ENCODE data around the gene ZBED3.

ZBED3 gene

DNA sequence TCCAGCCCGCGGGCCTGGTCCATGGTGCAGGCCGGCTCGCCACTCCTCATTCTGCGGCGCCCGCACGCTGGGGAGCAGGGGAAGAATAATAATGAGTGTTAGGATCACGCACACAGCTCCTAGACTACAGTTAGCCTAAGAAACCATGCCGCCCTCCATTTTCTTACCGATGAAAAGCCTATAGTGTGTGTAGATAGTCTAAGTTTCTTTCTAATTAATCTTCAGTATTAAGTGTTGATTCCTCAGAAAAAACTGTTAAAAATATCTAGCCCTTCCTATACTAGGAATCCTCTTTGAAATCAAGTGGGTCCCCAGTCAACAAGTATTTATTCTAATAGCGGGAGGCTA is 9.3 kb downstream of the ZBED3 start:
- DNase-seq (ENCODE audit: low read depth in 2 of 2) = no peak

DNA sequence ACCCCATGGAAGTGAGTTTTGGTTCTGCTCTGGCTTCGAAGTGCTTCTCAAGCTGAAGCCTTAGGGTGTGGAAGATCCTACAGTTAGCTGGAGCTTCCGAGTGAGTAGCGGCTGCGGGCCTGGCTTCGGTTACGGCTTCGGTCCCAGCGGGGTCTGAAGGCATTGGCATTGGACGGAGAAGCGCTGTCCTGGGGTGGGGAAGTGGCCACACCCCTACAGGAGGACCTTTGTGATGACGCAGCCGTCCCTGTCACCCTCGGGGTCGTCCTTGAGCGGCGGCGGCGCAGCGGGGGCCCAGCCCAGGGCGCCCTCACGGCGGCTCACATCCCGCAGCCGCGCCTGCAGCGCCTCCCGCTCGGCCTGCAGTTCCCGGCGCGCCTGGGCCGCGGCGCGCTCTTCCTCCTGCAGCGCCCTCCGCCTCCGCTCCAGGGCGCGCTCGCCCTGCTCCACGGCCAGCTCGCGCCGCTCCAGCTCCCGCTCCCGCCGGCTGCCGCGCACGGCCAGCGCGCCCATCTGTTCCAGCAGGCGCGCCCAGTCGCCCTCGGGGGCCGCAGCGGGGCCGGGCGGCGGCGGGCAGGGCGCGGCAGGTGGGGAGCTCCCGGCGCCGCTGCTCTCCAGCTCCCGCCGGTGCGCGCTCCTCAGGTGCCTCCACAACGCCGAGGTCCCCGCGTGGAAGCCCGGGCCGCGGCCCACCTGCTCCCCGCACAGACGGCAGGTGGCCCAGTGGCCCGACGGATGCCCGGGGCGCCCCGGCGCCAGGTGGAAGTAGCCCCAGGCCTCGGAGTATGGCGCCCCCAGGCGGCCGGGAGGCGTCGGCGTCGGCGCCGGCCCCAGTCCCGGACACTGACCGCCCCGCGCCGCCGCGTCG is 9.9 kb downstream of the ZBED3 start:
- DNase-seq (ENCODE audit: low read depth in 2 of 2) = peak; percentile 12 to 53

DNA sequence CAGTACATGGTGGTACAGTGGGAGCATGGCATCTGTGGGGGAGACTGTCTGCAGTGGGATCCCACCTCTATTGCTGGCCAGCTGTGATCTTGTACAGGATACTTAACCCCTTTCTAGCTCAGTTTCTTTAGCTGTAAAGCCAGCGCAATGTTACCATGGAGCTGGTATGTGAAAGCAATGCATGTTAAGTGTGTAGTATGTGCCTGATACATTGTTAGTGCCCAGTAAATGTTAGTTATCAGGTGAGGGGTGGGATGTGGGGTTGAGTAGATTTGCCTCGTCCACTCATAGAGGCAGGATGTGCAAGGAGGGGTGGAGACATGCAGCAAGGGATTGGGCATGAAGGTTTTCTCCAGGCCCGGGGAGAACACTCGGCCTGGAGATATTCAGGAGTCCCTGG is 12.3 kb downstream of the ZBED3 start:
- DNase-seq (ENCODE audit: low read depth in 2 of 2) = no peak

DNA sequence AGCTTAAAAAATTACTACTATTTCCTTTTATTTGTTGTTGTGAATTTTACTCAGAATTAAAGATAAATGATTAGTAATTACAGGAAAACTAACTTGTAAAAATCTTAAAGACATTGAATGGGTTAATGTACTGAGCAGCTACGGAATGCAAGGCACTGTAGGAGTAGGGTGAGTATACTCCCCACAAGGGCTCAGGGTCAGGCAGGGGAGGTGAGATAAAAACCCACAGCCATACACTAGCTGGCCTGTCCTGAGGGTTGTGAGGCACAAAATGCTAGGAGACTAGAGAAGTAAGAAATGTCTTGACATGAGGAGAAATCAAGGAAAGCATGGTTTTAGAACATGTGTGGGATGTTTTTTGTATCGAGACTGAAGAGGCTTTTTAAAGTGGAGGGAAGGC is 13.4 kb downstream of the ZBED3 start:
- DNase-seq (ENCODE audit: low read depth in 2 of 2) = no peak

DNA sequence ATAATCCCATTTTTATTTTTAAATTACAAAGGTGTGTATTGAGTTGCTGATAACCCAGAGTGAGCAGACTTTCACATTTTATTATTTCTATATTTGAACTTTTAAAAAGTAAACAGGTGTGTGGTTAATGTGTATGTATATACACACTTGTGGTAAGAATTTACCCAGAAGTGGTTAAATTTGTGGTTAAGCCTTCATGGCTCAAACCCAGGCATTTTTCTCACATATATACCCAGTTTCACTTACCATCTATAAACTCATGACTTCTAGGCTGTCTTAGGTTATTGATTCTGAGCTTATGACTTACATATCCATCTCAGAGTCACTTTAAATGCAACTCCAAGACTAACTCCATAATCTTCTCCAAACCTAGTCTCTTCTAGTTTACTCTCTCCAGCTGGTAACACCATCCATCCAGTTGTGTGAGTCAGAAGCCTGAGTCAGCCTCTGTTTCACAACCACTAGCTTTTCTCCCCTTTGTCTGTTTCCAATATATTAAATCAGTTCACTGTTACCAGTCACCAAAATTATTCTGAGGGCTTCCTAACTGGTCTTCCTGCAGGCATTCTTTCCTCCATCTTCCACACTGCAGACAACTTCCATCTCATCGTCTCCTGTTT is 20.2 kb downstream of the ZBED3 start:
- DNase-seq (ENCODE audit: low read depth in 2 of 2) = no peak

DNA sequence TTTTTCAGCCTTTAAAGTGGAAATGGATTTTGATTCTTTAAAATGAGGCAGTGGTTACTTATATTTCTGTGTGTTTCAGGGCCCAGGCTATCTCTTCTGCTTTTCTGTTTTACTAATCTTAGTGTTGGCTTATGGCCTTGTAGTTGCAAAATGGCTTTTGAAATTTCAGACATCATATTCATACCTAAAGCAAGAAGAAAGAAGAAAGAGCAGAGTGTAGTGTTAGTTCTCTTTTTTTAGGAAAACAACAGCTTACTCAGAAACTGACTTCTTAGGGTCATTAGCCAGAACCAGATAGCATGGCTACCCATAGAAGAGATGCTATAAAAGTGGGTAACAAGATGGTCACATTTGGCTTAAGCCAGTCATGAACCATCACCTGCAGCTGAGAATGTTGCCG is 20.9 kb downstream of the ZBED3 start:
- no peak for DNase-seq (ENCODE audit: low read depth in 2 of 2)

DNA sequence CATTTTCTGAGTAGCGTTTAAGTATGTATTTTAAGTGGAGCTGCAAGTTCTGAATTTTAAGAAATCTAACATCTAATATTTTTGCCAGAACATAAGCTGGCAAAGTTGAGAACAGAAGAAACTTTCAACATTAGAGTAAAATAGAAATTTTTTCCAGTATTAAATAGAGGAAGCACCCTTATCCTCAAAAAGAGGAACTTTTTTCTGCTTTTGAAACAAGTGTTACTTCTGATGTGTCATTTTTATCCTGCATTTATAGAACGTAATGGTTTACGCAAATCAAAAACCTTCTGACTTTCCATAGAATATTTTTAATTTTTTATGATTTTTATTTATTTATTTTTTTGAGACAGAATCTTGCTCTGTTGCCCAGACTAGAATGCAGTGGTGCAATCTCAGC is 21.8 kb downstream of the ZBED3 start:
- no peak for DNase-seq (ENCODE audit: low read depth in 2 of 2)

DNA sequence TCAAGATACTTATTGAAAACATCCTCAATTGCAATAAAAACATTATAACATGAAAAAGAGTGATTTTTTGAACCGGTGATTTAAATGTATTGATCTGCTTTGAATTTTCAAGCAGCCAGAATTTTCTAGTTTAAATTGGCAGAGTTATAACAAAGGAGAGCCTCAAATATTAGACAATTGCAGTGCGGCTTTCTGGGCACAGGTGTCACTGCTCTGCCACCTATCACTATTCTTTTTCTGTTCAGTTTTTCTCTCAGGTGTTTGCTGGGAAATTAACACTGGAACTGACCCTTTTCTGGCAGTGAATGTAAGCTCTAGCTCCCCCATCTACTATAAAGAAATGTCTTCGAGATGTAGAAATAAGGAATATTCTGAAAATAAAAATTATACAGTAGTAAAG is 23.0 kb downstream of the ZBED3 start:
- DNase-seq (ENCODE audit: low read depth in 2 of 2) = no peak

DNA sequence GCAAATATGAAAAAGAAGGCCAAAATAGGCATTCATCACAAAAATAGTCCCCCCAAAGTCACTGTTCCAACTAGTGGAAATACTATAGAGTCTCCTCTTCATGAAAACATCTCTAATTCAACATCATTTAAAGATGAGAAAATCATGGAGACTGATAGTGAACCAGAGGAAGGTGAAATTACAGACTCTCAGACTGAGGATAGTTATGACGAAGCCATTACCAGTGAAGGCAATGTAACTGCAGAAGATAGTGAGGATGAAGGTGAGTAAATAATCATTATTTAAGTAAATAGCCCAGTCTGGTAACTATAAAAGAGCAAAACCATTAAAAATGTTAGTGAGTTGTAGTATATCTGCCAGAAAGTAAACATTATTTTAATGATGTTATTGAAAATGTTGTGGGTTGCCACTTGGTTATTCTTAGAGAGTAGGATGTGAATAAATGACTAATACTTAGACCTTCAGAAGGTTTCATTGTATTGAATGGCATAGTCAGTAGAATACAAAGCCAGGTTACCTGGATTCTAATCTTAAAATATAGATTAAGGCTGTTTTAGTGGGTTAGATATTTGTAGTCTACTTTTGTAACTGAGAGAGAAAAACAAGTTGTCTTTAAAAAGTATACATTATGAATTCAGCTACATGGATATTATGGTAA is 40.5 kb downstream of the ZBED3 start:
- no peak for DNase-seq (ENCODE audit: low read depth in 2 of 2)

DNA sequence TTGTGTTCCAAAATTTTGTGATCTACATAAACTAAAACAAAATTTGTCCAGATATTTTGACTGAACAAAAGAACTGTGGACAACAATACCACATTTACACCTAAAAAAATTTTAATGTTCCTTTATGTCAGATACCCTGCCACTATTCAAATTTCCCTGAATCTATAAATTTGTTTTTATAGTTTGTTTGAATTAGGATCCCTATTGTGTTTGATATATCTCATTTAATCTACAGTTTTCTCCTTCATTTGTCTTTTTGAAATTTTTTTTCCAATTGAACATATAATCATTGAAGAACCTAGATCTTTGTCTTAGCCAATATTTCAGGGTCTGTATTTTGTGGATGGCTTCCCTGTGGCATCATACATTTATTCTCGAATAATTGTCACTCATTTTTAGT is 51.1 kb downstream of the ZBED3 start:
- no peak for DNase-seq (ENCODE audit: low read depth in 2 of 2)

DNA sequence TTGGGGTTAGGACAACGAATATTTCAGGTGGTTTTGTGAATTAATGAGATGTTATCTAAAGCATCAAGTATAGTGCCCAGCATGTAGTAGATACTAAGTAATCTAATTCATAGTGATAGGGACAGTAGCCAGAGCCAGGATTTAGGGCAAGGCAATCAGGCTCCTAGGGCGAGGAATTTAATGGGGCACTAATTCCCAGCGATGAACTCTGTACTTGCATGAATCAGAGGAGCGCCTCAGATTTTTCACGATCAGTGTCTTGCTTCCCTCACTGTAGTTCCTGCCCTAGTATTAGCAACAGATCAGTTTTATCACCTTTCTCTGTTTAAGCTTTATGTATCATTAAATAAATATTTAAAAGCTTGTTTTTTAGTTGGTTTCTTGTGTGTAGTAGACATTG is 53.7 kb downstream of the ZBED3 start:
- no peak for DNase-seq (ENCODE audit: low read depth in 2 of 2)

DNA sequence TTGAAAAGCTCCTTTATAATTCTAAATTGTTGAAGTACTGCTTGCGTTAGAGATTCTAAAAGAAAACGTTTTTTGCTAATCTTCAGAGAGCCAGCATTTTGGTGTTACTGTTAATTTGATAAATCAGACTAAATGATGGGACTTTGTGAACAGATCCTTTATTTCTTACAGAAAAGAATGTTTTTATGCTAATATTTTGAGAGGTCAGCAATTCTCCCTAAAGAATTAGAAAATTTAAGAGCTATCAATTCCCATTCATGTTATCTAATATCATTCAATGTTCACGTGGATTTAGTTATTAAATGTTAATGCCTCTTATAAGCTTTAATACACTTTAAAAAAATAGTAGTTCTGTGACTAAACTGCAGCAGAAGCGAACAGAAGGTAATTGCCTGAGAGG is 54.5 kb downstream of the ZBED3 start:
- DNase-seq (ENCODE audit: low read depth in 2 of 2) = no peak

DNA sequence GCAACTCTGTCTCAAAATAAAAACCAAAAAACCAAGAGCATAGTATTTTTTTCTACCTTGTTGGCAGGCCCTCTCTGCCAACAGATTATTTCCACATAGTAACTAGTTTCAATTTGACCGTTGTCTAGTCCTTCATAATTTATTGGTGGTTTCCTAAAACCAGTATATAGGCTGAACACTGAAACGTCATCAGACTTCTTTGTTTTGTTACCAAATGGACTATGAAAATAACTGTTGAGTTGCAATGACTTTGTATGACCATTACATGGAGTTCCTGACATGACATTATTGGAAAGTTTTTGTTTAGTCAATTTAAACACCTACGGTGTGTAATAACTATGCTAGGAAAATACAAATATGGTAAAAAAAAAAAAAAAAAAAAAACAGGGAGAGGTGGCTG is 55.2 kb downstream of the ZBED3 start:
- no peak for DNase-seq (ENCODE audit: low read depth in 2 of 2)

DNA sequence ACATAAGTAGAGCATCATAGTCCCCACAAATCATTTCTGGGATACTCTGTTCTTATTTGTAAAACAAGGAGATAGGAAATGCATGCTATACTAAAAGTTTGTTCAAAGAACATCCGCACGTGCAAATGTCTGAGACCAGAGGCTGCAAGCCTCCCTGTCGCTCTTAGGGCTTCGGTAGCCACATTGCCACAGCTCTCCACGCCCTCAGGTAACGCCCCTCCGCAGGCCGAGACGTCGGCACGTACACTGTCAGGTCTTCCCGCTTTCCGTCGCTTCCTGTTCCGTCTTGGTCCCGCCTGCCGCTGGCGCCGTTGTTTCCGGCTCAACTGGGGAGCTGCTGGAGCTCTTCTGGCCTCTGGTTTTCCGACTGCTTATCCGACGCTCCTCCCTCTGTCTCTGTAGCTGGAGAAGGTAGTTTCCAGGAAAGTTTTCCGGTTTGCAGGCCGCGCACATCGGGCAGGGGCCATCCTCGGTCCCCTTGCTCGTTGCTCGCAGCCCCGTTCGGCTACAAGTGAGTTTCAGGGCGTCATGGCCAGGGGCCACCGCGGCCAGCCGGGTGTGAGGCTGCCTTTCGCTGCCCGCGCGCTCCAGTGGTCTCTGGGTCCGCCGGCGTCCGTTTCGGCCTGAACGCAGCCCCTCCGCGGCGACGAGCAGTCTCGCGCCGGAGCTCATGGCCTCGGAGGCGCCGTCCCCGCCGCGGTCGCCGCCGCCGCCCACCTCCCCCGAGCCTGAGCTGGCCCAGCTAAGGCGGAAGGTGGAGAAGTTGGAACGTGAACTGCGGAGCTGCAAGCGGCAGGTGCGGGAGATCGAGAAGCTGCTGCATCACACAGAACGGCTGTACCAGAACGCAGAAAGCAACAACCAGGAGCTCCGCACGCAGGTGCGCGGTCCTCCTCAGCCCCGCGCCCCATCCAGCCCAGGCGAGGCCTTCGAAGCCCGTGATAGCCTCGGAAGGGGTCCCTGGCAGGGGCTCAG is 56.7 kb downstream of the ZBED3 start, which contains the start of gene AGGF1:
AGGF1 (plus strand) TSS at position 308 of the 975 bp plus-strand sequence; CDS start at position 671, 363 bp downstream.
- DNase-seq (ENCODE audit: low read depth in 2 of 2) = peak; percentile 80 to 82

DNA sequence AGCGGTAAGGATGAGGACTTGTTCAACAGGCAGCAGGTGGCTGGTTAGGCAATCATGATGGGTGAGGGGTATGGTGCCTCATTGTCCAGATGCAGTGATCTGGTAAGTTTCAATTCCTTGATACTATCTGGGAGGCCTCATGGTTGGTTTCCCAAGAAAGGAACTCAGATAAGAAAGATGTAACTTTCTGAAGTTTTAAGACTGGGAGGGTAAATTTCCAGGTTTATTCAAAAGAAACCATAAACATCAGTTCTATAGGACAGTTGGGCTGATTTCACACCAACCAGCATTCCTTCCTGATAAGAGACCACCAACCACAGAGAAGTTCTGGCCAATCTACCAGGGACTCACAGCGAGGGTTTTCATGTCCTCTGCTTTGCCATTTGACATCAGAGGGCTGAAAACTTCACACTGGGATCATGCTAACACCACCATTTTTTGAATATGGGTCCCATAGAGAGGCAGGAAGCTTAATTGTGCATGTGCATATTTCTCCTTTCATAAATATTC is 57.7 kb downstream of the ZBED3 start:
- DNase-seq (ENCODE audit: low read depth in 2 of 2) = no peak

DNA sequence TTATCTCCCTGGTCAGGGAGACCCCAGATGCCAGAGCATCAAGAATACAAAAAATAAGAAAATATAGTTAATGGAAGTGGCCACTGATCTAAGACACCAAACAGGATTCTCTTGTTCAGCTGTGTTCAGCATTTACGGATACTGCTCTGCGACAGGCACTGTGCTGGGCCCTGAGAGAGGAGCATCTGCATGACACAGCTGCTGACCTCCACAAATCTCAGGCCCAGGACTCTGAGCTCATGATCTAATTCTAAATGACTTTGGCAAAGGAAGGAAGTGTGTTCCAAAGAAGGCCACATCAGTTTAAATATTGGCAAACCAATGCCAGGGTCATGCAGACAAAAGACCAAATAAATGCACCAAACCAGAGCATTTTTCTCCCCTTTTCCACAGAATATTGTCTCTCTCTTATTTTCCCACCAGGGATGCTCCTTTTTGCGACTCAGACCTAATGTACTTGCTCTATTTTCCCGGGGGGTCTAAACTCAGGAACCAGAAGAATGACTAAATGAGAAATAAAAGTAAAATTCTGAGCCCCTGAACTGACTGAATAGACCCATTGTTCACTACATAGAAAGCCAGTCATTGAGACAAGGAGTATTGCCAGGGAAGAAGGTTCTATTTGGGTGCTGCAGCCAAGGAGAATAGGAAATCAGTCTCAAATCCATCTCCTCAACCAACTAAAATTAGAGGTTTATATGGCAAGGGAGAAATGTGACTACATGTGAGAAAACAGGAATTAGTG is 58.3 kb downstream of the ZBED3 start:
- no peak for DNase-seq (ENCODE audit: low read depth in 2 of 2)

DNA sequence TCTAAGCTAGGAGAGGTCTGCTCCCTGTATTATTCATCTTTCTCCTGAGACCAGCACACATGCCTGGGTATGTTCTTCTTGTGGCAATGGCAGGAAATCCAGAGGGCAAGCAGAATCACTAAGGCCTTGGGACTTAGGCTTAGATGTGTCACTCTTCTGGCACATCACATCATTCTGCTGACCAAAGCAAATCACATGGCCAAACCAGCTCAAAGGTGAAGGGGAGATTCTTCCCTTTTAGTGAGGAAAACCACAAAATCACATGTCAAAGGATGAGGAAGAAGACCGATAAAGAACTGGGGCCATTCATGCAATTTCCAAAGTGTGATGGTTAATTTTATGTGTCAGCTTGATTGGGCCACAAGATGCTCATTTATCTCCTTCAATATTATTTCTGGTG is 62.6 kb downstream of the ZBED3 start:
- DNase-seq (ENCODE audit: low read depth in 2 of 2) = no peak

DNA sequence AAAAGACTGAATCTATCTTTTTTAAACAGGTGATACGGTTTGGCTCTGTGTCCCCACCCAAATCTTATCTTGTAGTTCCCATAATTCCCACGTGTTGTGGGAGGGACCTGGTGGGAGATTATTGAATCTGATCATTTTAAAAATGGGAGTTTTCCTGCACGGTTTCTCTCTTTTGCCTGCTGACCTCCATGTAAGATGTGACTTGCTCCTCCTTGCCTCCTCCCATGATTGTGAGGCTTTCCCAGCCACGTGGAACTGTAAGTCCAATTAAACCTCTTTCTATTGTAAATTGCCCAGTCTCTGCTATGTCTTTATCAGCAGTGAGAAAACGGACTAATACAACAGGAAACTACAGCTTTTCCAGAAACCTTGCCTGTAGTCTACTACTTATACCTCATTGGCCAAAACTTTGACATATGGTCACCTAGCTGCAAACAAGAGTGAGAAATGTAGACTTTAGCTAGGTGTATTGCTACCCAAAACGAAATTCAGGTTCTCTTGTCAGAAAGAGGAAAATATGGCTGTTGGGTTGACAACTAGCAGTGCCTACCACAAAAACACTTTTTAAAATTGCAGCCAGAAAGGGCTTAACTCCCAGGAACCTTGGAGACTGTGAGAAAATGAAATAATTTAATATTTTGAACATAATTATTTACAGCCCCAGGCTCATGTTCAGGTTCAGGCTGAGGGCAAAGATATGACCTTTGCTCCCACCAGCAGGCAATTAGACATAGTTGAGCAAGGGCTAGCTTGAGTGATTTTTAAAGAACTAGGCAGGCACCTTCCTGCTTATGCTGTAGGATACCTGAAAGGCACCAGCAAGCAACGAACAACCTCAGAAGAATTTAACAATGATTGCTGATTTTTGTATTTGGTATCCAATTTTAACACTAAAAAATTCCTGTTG is 64.3 kb downstream of the ZBED3 start:
- no peak for DNase-seq (ENCODE audit: low read depth in 2 of 2)

All from stimulated activated CD4-positive, alpha-beta T cell treated with anti-CD3 and anti-CD28 coated beads, Interleukin-1b, Interleukin-23, amount 100 ng/mL, for 4 hours (primary cell).